GM19023 (cell line): Measurements from ENCODE around the gene MLXIP.
"Not testable (repeated sequence)": the region's sequence is repeated elsewhere in the genome, so short reads cannot be mapped to it uniquely, and the experiment has no call there.

Experiments
- ATAC-seq: cut with Tn5 transposase; IDR thresholded peaks from one replicate; pipeline ENCODE4 v1.9.1; 2021; ENCODE audit warnings: mild to moderate bottlenecking, moderate library complexity; ENCODE audit not compliant: unreplicated experiment

Gene MLXIP

DNA sequence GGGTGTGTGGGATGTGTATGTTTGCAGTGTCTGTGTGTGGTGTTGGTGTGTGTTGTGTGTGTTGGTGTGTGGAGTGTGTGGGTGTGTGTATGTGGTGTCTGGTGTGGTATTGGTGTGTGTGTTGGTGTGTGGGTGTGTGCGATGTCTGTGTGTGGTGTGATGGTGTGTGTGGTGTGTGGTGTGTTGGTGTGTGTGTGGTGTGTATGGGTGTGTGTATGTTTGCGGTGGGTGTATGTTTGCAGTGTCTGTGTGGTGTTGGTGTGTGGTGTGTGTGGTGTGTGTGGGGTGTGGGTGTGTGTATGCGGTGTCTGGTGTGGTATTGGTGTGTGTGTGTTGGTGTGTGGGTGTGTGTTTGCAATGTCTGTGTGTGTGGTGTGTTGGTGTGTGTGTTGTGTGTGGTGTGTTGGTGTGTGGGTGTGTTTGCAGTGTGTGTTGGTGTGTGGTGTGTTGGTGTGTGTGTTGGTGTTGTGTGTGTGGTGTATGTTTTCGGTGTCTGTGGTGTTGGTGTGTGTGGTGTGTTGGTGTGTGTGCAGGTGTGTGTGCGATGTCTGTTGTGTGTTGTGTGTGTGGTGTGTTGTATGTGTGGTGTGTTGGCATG is 15.7 kb downstream of the MLXIP start:
- no peak for ATAC-seq

DNA sequence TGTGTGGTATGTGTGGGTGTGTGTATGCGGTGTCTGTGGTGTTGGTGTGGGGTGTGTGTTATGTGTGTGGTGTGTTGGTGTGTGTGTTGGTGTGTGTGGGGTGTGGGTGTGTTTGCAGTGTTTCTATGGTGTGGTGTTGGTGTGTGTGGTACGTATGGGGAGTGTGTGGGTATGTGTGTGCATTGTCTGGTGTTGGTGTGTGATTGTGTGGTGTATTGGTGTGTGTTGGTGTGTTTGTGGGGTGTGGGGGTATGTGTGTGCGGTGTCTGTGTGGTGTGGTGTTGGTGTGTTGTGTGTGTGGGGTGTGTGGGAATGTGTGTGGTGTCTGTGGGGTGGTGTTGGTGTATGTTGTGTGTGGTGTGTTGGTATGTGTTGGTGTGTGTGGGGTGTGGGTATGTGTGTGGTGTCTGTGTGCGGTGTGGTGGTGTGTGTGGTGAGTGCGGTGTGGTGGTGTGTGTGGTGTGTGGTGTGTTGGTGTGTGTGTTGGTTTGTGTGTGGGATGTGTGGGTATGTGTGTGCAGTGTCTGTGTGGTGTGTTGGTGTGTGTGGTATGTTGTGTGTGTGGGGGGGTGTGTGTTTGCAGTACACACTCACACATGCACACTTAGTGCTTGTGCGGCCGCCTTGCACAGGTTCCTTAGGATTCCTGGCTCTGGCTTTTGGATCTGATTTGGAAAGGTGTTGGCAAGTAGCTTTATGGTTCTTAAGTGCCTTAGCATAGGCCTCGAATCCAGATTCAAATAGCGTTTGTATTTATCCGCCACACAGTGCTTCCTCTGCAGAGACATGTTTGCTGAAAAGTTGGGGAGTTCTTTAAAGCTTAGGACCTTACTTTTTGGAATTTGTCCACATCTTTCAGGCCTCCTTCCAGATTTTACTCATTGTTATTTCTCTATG is 16.4 kb downstream of the MLXIP start:
- no peak for ATAC-seq

DNA sequence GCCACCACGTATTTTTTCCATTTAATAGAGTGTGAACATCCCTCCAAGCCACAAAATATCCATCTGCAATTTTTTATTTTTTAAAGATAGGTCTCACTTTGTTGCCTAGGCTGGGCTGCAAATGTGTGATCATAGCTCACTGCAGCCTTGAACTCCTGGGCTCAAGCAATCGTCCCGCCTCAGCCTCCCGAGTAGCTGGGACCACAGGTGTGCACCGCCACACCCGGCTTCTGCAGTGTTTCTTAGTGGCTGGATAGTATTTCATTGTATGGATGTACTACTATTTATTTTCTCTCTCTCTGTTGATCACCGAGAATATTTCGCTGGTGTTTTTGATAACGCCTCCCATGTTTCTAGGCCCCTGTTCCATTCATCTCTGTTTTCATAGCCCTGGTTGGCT is 17.5 kb downstream of the MLXIP start:
- no peak for ATAC-seq

DNA sequence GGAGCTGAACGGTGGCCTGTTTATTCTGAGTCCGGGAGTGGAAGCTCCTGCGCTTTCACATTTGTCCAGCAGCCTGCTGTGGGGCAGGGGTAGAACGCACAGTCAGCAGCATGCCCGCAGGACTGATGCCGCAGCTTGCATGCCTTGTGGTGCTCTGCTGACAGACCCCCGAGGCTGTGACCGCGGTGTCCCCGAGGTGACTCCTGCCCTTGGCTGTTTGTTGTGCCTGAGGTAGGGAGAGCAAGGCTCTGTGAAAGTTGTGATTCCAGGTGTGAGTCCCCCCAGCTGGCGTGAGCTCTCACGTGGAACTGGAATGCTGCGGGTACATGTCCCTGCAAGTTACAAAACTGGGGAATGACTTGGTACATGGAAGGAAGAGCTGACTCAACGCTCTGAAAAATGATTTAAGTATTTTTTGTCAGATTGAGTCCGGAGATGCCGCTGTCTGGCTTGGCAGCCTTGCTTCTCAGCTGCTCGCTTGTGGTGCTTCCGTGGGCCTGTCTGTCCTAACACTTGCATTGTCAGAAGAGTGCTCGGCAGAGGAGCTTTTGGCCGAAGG is 18.1 kb downstream of the MLXIP start:
- ATAC-seq, result no peak

DNA sequence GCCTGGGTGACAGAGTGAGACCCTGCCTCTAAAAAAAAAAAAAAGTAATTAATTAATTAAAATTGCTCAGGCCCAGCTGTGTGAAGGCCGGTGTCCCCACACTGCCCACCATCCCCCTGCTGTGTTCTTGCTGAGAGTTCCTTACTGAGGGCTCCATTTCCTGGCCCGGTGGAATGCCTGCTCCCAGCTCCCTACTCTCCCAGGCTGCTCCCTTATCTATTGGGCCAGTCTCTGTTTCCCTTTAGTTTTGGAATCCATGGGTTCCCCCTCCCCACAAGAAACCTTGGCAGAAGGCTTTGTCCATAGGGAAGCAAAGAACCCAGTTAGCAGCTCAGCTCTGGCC is 19.0 kb downstream of the MLXIP start:
- ATAC-seq, result no peak

DNA sequence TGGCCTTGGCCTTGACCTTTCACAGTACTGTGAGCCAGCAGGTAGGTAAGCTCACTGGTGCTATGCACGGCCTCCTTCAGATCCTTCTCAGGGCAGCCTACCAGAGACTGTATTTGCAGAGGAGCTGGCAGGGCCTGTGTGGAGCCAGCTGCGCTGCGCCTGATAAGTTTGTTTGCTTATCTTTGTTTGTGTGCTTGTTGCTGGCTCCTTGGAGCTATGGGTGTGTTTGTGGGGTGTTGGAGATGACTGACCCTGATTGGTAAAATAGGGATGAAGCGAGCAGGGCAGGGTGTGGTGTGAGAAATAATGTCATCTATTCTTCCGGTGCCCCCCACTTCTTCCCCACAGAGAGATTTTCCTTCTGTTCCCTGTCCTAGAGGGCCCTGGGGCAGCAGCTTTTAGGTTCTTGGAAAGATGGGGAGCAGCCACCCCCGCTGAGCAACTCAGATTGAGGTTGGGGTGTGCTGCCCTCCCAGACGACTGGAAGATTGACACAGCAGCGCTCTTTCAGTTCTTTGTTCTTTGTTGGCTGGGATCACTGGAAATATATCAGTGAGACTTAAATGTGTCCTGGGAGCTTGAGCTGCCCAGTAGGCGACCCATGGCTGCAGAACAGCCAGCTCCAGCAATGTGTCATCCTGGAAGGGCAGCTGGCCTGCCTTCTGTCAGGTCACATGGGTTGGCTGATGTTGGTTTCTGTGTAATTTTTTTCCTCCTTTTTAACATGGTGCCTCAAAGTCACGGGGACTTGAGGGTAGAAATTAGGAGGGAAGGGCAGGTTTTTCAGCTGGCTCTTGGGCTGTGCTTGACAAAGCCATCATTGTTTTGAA is 19.6 kb downstream of the MLXIP start:
- ATAC-seq, result no peak

DNA sequence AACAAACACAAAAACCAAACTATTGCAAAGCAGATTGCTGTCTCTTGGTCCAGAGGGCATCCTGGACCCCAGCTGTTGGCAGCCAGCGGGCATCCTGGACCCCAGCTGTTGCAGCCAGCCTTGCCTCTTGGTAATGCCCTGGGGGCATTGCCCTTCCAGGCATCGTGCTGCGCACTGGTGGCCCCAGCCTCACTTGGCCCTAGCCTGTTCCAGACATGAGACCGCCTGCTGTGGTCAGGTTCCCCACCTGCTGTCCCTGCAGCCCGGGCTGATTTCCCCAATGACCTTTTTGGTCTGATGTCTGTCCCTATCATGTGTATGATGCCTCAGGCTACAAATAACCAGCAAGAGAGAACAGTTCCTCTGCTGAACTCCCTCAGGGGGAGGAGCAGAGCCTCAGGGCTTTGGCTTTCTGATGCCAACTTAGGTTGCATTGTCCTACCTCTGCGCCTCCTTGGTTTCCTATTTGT is 20.8 kb downstream of the MLXIP start:
- no peak for ATAC-seq

DNA sequence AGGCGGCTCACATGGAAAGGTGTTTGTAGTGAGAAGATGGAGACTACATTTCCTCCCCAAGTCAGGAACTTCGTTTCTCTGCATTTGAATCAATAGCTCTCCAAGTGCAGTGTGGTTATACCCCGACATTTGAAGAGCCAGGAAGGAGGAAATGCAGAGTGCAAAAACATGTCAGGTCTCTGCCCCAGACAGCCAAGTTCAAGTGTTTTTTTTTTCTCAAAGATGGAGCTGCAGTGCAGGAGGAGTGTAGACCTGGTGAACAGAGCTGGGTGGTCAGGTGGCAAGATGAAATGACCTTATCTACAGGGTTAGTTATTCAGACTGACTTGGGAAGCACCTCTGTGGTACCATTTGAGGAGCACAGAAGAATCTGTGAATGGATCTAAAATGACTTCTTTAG is 21.3 kb downstream of the MLXIP start:
- ATAC-seq, result no peak

DNA sequence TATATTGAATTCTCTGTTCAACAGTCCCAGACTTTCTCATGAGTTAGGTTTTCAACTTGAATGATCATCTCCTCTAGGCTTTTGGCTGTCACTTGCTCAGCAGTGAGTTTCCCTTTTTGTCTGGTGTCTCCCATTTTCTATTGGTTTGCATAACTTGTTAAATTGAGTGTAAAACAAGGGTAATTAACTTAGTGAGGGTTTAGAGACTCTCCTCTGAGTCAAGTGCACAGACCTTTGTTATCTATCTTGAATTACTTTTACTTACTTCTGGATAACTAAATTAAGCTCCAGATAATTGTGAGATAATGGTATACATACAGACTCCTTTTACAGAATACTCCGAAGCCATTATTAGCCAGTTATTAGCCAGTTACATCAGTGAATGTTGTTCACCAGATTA is 22.0 kb downstream of the MLXIP start:
- ATAC-seq, result no peak

DNA sequence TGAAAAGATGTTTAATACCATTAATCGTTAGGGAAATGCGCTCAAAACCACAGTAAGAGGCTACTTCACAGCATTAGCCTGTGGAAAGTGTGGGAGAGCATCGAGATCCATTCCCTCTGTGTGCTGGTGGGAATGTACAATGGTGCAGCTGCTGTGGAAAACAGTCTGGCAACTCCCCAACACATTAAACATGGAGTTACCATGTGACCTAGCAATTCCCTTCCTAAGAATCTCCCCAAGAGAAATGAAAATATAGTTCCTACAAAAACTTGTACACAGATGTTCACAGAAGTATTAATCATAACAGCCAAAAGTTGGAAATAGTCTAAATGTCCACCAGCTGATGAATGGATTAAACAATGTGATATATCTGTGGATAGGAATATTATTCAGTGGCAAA is 23.8 kb downstream of the MLXIP start:
- ATAC-seq, result no peak

DNA sequence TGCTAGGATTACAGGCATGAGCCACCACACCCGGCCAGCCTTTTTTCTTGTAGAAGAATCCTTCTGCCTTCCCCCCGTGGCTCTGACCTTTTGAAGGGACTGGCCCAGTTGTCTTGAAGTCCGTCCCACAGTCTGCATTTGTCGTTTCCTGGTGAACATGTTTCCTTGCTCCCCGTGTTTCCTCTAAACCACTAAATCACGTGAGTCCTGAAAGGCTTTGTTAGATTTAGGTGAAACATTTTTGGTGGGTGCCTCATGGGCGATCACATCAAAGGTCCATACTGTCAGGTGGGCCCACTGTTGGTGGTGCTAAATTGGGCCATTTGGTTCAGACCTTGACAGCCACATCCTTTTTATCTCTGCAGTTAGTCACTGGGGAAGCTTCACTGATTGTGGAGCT is 26.3 kb downstream of the MLXIP start:
- ATAC-seq, result no peak

DNA sequence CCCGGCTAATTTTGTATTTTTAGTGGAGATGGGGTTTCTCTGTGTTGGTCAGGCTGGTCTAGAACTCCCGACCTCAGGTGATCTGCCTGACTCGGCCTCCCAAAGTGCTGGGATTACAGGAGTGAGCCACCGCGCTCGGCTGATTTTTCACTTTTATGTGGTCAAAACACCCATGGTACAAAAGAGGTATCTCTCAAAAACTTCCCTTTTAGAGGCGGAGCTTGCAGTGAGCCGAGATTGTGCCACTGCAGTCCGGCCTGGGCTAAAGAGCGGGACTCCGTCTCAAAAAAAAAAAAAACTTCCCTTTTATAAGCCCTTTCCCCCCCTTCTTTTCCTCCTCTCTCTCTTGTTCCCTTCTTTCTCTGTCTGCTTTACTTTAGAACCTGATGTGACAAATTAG is 26.9 kb downstream of the MLXIP start:
- not testable (repeated sequence) for ATAC-seq

DNA sequence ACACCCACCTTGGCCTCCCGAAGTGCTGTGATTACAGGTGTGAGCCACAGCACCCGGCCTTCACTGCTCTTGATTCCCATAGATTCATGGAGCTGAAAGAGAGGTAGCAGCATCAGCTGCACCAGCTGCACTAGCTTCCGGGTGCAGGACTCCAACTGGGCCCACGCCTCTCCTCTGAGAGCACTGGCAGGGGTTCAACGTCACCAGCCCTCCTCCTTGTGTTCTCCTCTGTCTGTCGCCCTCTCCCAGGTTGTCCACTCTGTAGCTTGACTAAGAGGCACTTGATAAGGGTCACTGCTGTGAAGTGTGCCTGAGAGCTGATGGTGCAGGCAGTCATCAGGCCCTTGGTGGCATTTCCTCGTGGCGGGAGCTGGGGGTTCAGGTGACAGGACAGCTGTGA is 28.3 kb downstream of the MLXIP start:
- ATAC-seq, result no peak

DNA sequence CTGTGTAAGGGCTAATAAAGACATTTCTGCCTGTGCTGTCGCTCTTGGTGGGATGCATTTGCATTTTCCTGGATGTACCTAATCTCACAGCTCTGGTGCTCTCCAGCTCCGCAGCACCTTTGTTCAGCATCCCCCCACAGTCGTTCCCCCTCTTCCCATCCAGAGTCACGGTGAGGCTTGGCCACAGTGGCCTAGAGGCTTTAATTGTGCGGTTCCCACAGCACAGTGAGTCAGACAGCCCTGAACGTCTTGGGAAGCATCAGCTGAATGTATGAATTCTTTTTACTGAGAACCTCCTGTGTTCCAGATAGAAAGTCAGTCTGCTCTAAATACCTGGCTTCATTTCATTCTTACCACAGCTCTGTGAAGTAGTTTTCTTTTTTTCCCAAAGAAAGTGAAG is 28.7 kb downstream of the MLXIP start:
- ATAC-seq, result no peak

DNA sequence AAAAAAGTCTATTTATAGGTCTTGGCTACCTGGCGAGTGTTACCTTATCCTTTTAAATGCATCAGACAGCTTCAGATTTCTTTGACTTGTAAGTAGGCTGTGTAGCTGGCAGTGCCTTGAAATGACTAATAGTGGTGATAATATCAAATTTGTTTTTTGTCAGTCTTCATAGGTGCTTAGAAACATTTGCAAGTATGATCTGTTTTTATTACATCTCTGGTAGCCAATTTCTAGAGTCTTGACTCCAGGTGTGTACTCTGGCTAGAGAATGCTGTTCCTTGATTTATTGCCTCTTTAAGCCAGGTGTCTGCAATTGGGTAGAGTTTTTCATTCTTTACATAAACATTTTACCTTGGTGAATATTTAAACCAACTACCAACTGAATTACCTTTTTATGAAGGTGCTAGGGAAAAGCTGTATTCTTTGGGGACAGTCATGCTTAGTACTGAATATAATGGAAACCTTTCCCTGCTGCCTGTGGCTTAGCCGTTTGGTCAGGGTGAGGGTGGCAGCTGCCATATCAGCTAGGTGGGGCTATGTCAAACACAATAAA is 32.6 kb downstream of the MLXIP start:
- ATAC-seq, result no peak

DNA sequence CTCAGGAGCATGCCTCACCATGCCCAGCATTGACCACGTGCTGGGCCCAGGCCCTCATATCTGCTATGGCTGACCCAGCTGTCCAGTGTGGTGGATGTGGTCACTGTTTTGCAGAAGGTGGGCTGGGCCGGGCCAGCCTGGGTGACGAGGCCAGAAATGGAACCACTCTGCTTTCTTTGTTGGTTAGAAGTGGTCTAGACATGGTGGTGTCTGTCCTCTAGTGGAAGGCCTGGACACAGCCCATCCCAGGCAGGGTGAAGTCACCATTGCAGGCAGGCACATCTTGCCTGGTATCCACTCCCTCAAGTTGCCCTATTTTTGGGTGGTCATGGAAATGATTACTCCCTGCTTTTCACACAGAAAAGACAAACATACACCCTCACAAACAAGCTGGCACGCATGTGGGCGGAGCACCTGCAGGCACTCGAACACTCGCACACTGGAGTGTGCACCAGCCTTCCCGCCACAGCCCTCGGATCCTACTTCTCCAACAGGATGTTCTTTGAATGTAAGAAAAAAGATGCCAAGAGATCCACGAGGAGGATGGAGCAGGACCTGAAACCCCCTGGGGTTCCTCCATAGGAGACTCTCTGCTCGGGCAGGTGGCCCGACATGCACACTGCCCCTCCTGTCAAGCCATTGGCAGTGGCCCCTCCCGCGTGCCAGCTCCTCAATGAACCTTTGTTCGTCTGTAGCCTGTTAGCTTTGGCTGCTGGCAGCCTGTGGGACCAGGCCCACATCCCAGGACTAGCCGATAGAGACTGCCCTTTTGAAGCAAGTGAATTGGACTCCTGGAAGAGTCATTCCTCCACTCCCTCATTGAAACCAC is 38.4 kb downstream of the MLXIP start:
- no peak for ATAC-seq

DNA sequence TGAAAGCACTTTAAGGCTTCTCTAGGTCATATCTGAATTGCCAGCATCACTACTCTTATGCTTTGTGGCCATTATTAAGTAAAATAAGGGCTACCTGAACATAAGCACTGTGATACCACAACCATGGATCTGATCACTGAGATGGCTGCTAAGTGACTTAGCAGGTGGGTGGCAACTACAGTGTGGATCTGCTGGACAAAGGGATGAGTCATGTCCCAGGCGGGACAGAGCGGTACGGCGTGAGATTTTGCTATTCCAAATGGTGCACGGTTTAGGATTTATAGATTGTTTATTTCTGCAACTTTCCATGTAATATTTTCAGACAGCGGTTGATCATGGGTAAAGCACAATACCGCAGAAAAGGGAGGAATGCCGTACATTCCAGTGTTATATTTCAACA is 39.4 kb downstream of the MLXIP start:
- no peak for ATAC-seq

DNA sequence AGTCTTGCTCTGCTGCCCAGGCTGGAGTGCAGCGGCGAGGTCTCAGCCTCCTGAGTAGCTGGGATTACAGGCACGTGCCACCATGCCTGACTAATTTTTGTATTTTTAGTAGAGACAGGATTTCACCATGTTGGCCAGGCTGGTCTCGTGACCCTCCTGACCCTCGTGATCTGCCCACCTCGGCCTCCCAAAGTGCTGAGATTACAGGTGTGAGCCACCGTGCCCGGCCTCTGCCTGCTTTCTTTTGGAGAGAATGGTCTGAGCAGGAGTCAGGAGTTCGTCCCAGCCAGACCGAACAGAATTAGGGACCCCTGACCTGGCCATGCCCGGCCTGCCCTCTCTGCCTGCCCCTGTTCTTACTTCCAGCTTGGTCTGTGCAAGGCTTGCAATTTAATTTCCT is 42.8 kb downstream of the MLXIP start:
- ATAC-seq, result not testable (repeated sequence)

DNA sequence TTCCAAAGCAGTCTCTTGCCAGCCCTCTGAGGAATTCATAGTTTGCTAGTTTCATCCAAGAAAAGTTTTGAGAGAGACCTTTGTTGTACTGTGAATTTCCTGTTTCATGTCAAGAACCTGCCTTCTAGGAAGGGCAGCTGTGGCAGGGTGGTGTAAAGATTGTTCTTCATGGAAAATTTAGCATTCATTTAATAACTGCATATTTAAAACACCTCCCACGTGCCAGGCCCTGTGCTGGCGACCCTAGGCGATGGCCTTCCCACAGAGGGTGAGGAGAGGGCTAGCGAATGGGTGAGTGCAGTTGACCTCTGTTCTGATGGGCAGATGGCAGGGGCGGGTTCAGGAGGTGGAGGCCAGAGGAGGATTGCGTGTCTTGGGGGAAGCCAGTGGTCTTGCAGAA is 43.2 kb downstream of the MLXIP start:
- no peak for ATAC-seq

DNA sequence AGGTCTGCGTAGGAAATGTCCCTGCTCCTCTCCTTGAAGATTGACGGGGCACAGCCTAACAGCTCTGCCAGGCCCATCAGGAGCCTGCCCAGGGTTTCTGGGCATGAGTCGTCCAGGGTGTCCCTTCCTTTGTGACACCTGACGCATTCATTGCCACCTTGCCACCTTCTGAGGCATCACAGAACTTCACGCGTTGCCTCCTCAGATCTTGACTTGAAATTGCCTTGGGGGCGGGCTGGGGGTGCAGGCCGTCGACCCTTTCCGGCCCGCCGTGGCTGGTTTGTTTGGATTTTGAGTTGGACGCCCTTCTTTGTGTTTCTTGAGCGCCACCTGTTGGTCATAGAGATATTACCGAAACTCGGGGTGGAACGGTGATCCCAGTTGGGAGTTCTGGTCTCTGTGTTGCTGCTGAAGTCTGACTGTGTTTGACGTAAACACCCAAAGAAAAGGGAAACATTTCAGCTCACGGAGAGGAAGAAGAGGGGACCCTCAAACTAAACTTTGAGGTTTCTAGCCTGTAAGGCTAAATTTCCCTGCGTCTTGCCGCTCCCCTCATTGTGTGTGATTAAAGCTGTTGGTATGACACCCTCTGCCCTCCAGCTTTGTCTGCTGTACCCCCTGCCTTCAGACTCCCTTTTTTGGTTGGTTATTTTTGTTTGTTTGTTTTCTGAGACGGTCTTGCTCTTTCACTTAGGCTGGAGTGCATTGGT is 44.6 kb downstream of the MLXIP start:
- no peak for ATAC-seq
